GM19467 (cell line): ENCODE data around the gene NFKBIL1.

Source experiments
- ATAC-seq: cut with Tn5 transposase; IDR thresholded peaks from one replicate; pipeline ENCODE4 v1.9.1; 2021; ENCODE audit warnings: mild to moderate bottlenecking, moderate library complexity; ENCODE audit not compliant: unreplicated experiment

Gene NFKBIL1

GRCh38 chr6:31559606-31559957 lies 12.2 kb downstream of the NFKBIL1 start:
- no peak for ATAC-seq

DNA sequence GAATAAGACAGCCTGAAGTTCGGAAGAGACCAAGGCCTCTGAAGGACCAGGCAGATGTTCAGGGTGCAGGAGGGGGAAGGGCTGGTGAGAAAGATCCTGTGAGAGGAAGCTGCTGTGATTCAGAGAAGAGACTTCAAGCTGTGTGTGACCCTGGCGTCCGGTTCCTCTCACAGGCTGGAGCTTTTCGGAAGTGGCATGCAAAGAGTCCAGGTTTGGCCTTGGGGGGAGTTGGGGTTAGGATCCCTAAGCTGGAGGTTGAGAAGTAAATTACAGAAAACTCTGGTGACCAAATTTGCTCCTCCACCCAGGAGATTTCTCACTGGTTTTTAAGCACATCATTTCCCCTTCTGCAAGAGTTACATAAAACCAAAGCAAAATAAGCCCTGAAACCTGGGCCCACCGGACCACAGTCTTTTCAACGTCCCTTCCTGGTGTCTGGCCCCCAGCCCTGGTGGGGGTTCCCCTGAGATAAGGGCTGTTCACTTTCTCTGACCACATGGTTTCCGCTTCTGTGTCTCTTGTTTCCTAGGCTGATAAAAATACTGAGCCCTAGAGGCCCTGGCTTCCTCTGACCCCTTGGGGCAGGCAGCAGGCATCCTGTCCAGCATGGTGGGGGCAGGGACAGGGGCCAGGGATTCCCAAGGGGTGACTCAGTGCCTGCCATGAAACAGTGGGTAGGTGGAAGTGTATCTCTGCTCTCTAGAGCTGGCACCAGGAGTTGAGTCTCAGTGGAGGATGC lies 12.7 kb downstream of the NFKBIL1 start:
- ATAC-seq, result peak; percentile 54

DNA sequence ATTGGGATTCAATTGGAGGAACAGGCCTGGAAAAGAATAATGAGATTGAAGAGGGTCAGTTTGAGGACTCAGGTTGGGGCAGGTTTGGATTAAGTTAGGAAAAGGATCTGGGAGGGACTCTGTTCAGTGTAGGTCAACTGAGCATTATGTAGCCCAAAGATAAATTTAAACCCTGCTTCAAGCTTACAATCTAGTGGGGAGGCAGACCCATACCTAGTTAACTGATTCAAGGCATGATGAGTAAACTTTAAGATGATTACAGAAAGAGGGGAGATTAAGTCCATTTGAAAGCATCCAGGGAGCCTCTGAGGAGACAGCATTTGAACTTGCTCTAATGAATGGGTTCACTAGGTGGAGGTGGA lies 13.3 kb downstream of the NFKBIL1 start:
- ATAC-seq, result no peak

DNA sequence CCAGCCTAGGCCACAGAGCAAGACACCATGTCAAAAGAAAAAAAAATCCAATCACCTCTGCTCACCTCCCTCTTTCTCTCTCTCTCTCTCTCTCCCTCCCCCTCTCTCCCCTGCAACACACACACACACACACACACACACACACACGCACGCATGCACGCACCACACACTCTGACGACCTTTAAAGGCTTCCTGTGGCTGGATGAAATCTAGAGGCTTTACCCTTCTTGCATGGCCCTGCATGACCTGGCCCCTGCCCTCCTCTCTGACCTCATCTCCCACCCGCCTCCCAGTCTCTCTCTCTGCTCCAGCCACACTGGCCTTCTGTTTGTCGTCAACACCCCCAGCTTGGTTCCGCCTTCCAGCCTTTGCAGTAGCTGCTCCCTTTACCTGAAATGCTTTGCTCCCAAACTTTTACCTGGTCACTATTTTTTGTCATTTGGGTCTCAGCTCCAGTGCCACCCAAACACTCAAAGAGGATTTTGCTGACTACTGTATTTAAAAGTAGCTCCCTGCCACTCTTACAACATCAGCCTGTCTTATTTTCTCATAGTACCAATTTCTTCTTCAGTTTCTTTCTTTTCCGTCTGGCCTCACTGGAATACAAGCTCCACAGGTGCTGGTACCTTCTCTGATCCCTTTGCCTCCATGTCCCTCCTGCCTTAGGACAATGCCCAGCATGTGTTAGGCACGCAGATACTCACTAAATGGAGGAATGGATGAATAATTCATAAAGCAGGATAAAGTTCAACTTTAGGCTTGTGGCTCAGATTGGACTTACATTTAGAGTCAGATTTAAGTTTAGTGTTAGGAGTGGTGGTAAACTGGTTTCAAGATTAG lies 20.3 kb downstream of the NFKBIL1 start:
- ATAC-seq, result no peak

GRCh38 chr6:31568537-31568961 lies 21.1 kb downstream of the NFKBIL1 start:
- peak; percentile 59 for ATAC-seq

DNA sequence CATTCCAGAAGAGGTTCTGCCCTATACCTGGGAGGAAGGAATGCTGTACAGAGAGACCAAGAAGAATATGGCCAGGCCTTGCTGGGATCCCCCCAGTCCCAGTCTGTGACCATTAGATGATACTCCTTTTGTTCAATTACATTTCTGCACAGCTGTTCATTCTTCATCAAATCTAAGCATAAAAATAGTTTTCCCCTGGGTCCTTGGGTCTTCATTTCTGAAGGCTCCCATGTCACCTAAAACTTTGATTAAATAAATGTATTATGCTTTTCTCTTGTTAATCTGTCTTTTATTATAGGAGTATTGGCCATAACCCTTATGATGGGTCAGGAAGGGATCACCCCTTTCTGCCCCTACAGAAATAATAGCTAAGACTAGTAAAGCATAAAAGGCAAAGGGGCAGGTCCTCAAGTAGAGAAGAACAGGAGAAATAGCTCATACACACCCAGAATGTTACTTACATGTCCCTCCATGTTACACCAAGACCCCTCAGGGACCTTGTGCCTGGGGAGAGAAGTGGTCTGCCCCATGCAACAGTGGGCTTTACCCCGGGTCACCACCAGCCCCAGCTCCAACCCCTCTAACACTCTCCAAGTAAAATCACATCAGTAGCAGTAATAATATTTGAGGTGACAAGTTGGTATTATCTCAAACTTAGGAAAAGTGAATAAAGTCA lies 22.6 kb downstream of the NFKBIL1 start:
- no peak for ATAC-seq

- ATAC-seq, result peak; percentile 30
These were observed 24.9 kb downstream of the NFKBIL1 start, which contains the start of gene LTA for GRCh38 chr6:31572041-31572911. TSS of gene LTA (plus strand) at chr6:31572289. CDS start at chr6:31572743, 454 bp downstream.

DNA sequence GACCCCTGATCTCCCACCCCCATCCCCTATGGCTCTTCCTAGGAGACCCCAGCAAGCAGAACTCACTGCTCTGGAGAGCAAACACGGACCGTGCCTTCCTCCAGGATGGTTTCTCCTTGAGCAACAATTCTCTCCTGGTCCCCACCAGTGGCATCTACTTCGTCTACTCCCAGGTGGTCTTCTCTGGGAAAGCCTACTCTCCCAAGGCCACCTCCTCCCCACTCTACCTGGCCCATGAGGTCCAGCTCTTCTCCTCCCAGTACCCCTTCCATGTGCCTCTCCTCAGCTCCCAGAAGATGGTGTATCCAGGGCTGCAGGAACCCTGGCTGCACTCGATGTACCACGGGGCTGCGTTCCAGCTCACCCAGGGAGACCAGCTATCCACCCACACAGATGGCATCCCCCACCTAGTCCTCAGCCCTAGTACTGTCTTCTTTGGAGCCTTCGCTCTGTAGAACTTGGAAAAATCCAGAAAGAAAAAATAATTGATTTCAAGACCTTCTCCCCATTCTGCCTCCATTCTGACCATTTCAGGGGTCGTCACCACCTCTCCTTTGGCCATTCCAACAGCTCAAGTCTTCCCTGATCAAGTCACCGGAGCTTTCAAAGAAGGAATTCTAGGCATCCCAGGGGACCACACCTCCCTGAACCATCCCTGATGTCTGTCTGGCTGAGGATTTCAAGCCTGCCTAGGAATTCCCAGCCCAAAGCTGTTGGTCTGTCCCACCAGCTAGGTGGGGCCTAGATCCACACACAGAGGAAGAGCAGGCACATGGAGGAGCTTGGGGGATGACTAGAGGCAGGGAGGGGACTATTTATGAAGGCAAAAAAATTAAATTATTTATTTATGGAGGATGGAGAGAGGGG lies 26.1 kb downstream of the NFKBIL1 start:
- ATAC-seq, result no peak

DNA sequence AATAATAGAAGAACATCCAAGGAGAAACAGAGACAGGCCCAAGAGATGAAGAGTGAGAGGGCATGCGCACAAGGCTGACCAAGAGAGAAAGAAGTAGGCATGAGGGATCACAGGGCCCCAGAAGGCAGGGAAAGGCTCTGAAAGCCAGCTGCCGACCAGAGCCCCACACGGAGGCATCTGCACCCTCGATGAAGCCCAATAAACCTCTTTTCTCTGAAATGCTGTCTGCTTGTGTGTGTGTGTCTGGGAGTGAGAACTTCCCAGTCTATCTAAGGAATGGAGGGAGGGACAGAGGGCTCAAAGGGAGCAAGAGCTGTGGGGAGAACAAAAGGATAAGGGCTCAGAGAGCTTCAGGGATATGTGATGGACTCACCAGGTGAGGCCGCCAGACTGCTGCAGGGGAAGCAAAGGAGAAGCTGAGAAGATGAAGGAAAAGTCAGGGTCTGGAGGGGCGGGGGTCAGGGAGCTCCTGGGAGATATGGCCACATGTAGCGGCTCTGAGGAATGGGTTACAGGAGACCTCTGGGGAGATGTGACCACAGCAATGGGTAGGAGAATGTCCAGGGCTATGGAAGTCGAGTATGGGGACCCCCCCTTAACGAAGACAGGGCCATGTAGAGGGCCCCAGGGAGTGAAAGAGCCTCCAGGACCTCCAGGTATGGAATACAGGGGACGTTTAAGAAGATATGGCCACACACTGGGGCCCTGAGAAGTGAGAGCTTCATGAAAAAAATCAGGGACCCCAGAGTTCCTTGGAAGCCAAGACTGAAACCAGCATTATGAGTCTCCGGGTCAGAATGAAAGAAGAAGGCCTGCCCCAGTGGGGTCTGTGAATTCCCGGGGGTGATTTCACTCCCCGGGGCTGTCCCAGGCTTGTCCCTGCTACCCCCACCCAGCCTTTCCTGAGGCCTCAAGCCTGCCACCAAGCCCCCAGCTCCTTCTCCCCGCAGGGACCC lies 27.0 kb downstream of the NFKBIL1 start:
- ATAC-seq, result no peak

GRCh38 chr6:31575335-31575901 lies 28.0 kb downstream of the NFKBIL1 start, which contains the start of gene TNF:
TSS of gene TNF (plus strand) at chr6:31575565. CDS start at chr6:31575742, 177 bp downstream.
- ATAC-seq, result no peak

DNA sequence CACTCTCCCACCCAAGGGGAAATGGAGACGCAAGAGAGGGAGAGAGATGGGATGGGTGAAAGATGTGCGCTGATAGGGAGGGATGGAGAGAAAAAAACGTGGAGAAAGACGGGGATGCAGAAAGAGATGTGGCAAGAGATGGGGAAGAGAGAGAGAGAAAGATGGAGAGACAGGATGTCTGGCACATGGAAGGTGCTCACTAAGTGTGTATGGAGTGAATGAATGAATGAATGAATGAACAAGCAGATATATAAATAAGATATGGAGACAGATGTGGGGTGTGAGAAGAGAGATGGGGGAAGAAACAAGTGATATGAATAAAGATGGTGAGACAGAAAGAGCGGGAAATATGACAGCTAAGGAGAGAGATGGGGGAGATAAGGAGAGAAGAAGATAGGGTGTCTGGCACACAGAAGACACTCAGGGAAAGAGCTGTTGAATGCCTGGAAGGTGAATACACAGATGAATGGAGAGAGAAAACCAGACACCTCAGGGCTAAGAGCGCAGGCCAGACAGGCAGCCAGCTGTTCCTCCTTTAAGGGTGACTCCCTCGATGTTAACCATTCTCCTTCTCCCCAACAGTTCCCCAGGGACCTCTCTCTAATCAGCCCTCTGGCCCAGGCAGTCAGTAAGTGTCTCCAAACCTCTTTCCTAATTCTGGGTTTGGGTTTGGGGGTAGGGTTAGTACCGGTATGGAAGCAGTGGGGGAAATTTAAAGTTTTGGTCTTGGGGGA lies 28.7 kb downstream of the NFKBIL1 start:
- no peak for ATAC-seq

- ATAC-seq, result no peak
These were observed 29.6 kb downstream of the NFKBIL1 start for GRCh38 chr6:31576897-31577578.

GRCh38 chr6:31577579-31577966 lies 30.2 kb downstream of the NFKBIL1 start:
- no peak for ATAC-seq

GRCh38 chr6:31578184-31579118 lies 31.0 kb downstream of the NFKBIL1 start:
- ATAC-seq, result no peak

GRCh38 chr6:31579119-31579505 lies 31.7 kb downstream of the NFKBIL1 start:
- no peak for ATAC-seq
